Measurements from ENCODE around the gene CANX. TPM values are rescaled to one million over a fixed set of nuclear protein-coding genes. Genes with fewer than 3 reads are reported as not detected.

The CANX gene
- total RNA-seq, 1 experiment from 2014 or later: 538 TPM

- no peak overlapping the region for H4K8ac ChIP-seq (replicated peaks; ENCODE audit: insufficient read length, low read depth, low read length)
- H3K9ac ChIP-seq (ENCODE audit: extremely low read depth, insufficient read length, low read length): no peak overlapping the region
- no peak overlapping the region for H3K56ac ChIP-seq (ENCODE audit: insufficient read length, low read depth, low read length)
- no peak overlapping the region for H3T11ph ChIP-seq (ENCODE audit: low read length)
- no peaks in the 10 kb centered on the region for H4K20me1 ChIP-seq (ENCODE audit: control insufficient read depth, insufficient read depth, insufficient read length)
- H2BK5ac ChIP-seq (ENCODE audit: insufficient read length, low read length): no peak overlapping the region
- H3K27me3 Mint-ChIP-seq (ENCODE audit: low read depth): peaks cover 5% of the 10 kb centered on the region
- H3K79me1 ChIP-seq (ENCODE audit: insufficient read depth, low read depth, low read length, poor library complexity, severe bottlenecking): no peaks in the 10 kb centered on the region
- peaks cover 24 to 45% (median 30%) of the 10 kb centered on the region in 3 experiments for H3K36me3 Mint-ChIP-seq (ENCODE audit: insufficient read depth in 1 of 3, low read depth in 3 of 3)
- H4K91ac ChIP-seq (ENCODE audit: insufficient read length, low read depth, low read length): no peak overlapping the region
- no peaks in the 10 kb centered on the region for H3K4me1 ChIP-seq (ENCODE audit: insufficient read depth, low read length)
- H2AK5ac ChIP-seq (ENCODE audit: insufficient read length, low read length): no peak overlapping the region
- no peak overlapping the region for H3K4ac ChIP-seq (ENCODE audit: low read depth, low read length)
- no peak overlapping the region for H3K27ac Mint-ChIP-seq
- no peak for DNase-seq
- H3K23me2 ChIP-seq (ENCODE audit: insufficient read length, low read depth, low read length, poor library complexity, severe bottlenecking): no peaks in the 10 kb centered on the region
- H3K18ac ChIP-seq (ENCODE audit: insufficient read length, low read depth, low read length): no peak overlapping the region
- H3K79me2 ChIP-seq (ENCODE audit: insufficient read depth, low read length): no peaks in the 10 kb centered on the region
- H3K4me3 Mint-ChIP-seq: no peak overlapping the region
- no peak overlapping the region for H2BK15ac ChIP-seq (ENCODE audit: low read depth, low read length)
- no peak overlapping the region for H2BK120ac ChIP-seq (ENCODE audit: low read depth, low read length, poor library complexity, severe bottlenecking)
- H3K4me2 ChIP-seq (ENCODE audit: insufficient read depth, insufficient read length, low read length): no peak overlapping the region
- H2BK12ac ChIP-seq (ENCODE audit: insufficient read length, low read depth, low read length): no peak overlapping the region
- H3K4me1 Mint-ChIP-seq: no peaks in the 10 kb centered on the region
- TF ChIP-seq CTCF (conservative IDR thresholded peaks at IDR 0.05): no peak
- H2BK20ac ChIP-seq (ENCODE audit: low read depth, low read length, poor library complexity, severe bottlenecking): no peak overlapping the region
- H3K9me3 Mint-ChIP-seq: no peaks in the 10 kb centered on the region
- H3K23ac ChIP-seq (ENCODE audit: insufficient read length, low read depth, low read length): no peak overlapping the region
- H2AFZ ChIP-seq (ENCODE audit: low read length): no peak overlapping the region
- no peak overlapping the region for H3K27ac ChIP-seq (ENCODE audit: insufficient read length, low read depth, low read length)
- no CpG with 5 or more reads among the region's 4 CpGs for WGBS (ENCODE audit: extremely low coverage, insufficient read length, low lambda C conversion rate)
- H3K9me3 ChIP-seq (ENCODE audit: control insufficient read depth, low read depth, low read length): no peaks in the 10 kb centered on the region
- H3K14ac ChIP-seq (ENCODE audit: insufficient read depth, low read length): no peak overlapping the region
- no peaks in the 10 kb centered on the region for H3K27me3 ChIP-seq (ENCODE audit: insufficient read depth, low read length)
- H4K5ac ChIP-seq (ENCODE audit: insufficient read length, low read depth, low read length): no peak overlapping the region
Observed at GRCh38 chr5:179779826-179780225, 81.1 kb downstream of the CANX start.
